Lower leg skin (tissue), 4 donors: ENCODE data around the gene TEX101. TPM values are rescaled to one million over a fixed set of nuclear protein-coding genes. Genes with fewer than 3 reads are reported as not detected.

Experiments
- DNase-seq, 2 donors: peaks; one replicate each; pipeline ENCODE4 v3.0.0-alpha.2; 2019; ENCODE audit warnings: low spot score in 2 of 2
- H3K4me3 ChIP-seq: fragments of 200-600 bp; sonication (generic); 2 replicates; pipeline ENCODE4 v1.5.1; 2017; ENCODE audit warnings: mild to moderate bottlenecking, low read depth; ENCODE audit not compliant: poor library complexity, severe bottlenecking
- CTCF ChIP-seq, 3 donors: fragments of 450-650 bp; IDR thresholded peaks; one replicate each; pipeline ENCODE4 v1.5.1; 2016; ENCODE audit warnings: antibody characterized with exemption in 3 of 3, mild to moderate bottlenecking in 3 of 3, moderate library complexity in 2 of 3
- POLR2A ChIP-seq, 2 donors: fragments of 450-650 bp; IDR thresholded peaks; one replicate each; pipeline ENCODE4 v1.6.1; 2016 to 2017; ENCODE audit warnings: antibody characterized with exemption in 2 of 2, mild to moderate bottlenecking in 1 of 2, moderate library complexity in 1 of 2
- WGBS, 2 donors: methylation state at CpG; one replicate each; pipeline ENCODE4 v1.1.5; 2018; 5-methylcytosine and 5-hydroxymethylcytosine counted together
- intact Hi-C: fragments of 100-400 bp; cut with DNase I; formaldehyde crosslinking; loops from one replicate; pipeline ENCODE4 v1.15.0; 2023; ENCODE audit warnings: low total_unique reads
- total RNA-seq, 4 donors: library from RNA; depleted of rRNA; stranded (reverse); fragments of >200 nt; gene quantifications; one replicate each; pipeline ENCODE4 v1.1.0, GENCODE V29; 2016

TEX101 gene
- total RNA-seq, 4 donors from 2014 or later = 0.74 TPM; not detected in 3

- DNase-seq = no peak
- 12 to 20% methylated on average over 8 of the region's 8 CpGs for WGBS, 2 donors
- intact Hi-C loops = no loop called here
- no peak for TF ChIP-seq CTCF (IDR thresholded peaks at IDR 0.05)
- TF ChIP-seq POLR2A (IDR thresholded peaks at IDR 0.05) = no peak
- H3K4me3 ChIP-seq = no peak overlapping the region
Measured at GRCh38 chr19:43425567-43426392, 11.1 kb downstream of the TEX101 start.

- H3K4me3 ChIP-seq = no peak overlapping the region
- 86 to 92% methylated on average over 7 of the region's 7 CpGs for WGBS, 2 donors
- intact Hi-C loops = no loop called here
- no peak for DNase-seq
- no peak for TF ChIP-seq POLR2A (IDR thresholded peaks at IDR 0.05)
Measured at GRCh38 chr19:43429395-43429794, 14.7 kb downstream of the TEX101 start.

GRCh38 chr19:43430142-43430710, 15.5 kb downstream of the TEX101 start:
- no peak overlapping the region for H3K4me3 ChIP-seq
- TF ChIP-seq CTCF (IDR thresholded peaks at IDR 0.05) = no peak
- TF ChIP-seq POLR2A (IDR thresholded peaks at IDR 0.05) = no peak
- no peak for DNase-seq
- intact Hi-C loops = no loop called here
- WGBS, 2 donors = 34 to 63% methylated on average over 6 of the region's 6 CpGs

- H3K4me3 ChIP-seq = no peak overlapping the region
- intact Hi-C loops = no loop called here
- DNase-seq = no peak
- no peak for TF ChIP-seq CTCF (IDR thresholded peaks at IDR 0.05)
- no peak for TF ChIP-seq POLR2A (IDR thresholded peaks at IDR 0.05)
- WGBS, 2 donors = 62 to 84% methylated on average over 9 of the region's 9 CpGs
Measured at GRCh38 chr19:43430976-43431375, 16.3 kb downstream of the TEX101 start.

GRCh38 chr19:43433358-43433673, 18.6 kb downstream of the TEX101 start:
- intact Hi-C loops = no loop called here
- TF ChIP-seq POLR2A (IDR thresholded peaks at IDR 0.05) (no peak), CTCF (IDR thresholded peaks at IDR 0.05) (no peak)
- no peak for DNase-seq
- WGBS, 2 donors = 63 to 72% methylated on average over 2 of the region's 2 CpGs
- H3K4me3 ChIP-seq = no peak overlapping the region

GRCh38 chr19:43433689-43434088, 19.0 kb downstream of the TEX101 start:
- intact Hi-C loops = no loop called here
- DNase-seq = no peak
- H3K4me3 ChIP-seq = no peak overlapping the region
- TF ChIP-seq CTCF (IDR thresholded peaks at IDR 0.05) = no peak
- WGBS, 2 donors = 79 to 93% methylated on average over 6 of the region's 6 CpGs
